Activated gamma-delta T cell (primary cell): Measurements from ENCODE around the gene KRT75.
"Not testable (repeated sequence)": the region's sequence is repeated elsewhere in the genome, so short reads cannot be mapped to it uniquely, and the experiment has no call there.

Experiments used
- DNase-seq: peaks from one replicate; lab custom pipeline; 2025; lab: John Stamatoyannopoulos, UW

The KRT75 gene

DNA sequence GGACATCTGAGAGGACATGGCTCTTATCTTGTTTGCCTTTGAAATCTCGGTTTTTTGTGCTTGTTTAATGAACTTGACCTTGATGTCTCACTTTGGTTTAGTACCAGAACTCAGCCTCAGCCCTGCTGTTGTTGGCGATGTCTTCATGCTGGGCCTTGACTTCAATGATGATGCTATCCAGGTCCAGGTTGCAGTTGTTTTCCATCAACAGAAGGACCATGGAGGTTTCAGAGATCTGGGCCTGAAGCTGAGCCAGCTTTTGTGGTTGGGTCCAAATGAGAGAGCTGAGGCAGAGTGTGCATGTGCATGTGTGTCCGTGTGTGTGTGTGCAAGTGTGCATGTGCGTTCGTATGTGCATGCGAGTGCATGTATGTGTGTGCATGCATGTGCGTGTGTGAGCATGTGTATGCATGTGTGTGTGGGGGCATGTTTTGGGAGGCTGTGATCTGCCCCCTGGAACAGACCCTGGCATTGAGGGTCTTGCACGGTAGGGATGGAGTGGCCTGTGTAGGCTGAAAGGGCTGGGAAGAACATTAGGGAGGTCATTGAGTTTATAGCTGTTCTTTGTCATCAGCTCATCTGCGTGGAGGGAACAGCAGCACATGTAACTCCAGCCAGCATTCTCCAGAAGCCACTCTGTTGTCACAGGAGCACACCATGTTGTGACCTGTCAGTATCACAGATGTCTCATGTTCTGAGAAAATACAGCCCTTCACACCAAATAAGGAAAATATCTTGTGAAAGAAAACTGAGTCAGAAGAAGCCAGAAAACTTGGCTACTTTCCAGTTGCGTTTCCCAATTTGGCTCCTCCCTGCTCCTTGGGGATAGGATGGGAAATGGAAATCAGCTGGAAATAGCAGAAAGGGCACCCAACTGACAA, 18.1 kb downstream of the KRT75 start:
- no peak for DNase-seq

DNA sequence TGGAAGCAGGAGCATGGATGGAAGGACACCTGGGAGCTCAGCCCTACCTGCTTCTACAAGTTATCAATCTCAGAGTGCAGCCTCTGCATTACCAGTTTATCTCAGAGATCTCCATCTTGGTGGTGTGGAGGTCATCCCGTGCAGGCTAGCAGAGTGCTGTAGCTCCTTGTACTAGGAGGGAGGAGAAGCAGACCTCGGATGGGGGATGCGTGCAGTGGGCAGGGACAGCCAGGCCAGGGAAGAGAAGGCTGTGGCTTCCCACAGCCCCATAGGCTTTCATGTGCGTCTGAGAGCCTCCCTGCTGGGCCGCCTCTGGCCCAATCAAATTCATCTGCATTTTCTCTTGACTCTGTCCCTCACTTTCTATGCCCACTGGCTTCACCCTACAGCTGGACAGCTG, 19.2 kb downstream of the KRT75 start:
- no peak for DNase-seq

DNA sequence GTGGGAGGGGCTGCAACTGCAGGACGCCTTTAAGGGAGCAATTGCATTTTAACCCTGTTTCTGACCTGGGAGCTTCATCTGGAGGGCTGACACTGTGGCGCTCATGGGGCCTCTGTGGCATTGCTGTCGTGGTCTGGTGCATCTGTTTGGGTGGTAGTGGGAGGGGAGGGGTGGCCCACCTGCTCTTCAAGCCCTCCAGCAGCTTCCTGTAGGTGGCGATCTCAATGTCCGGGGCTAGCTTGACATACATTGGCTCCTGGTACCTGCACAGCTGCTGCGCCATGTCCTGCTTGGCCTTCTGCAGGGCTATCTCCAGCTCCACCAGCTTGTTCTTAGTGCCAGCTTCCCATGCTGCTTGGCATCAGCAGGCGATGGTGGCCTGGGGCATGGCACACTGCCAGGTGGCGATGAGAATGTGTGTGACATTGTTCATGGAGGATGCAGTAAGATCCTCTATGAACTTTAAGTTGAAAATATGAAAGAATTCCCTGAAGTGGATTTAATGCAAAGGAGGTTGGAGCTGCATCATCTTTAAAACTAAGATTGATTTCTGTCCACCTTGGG, 20.3 kb downstream of the KRT75 start:
- DNase-seq, result no peak

DNA sequence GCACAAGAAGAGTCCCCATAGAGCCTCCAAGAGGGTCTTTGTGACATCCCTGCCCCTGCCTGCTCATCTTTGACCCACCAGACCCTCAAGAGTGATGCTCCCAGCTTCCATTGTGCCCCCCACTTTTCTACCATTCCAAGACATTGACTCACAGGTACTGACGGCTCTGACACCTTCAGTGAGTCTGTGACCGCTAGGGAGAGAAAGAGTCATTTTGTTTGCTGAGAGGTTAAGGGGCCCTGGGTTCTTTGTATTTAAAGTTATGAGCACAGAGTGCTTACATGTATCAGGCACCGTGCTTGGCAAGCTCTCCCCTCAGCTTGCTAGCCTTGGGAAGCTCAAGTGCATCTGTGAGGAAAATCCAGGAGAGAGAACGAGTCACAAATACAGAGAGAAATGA, 21.0 kb downstream of the KRT75 start:
- DNase-seq, result no peak

DNA sequence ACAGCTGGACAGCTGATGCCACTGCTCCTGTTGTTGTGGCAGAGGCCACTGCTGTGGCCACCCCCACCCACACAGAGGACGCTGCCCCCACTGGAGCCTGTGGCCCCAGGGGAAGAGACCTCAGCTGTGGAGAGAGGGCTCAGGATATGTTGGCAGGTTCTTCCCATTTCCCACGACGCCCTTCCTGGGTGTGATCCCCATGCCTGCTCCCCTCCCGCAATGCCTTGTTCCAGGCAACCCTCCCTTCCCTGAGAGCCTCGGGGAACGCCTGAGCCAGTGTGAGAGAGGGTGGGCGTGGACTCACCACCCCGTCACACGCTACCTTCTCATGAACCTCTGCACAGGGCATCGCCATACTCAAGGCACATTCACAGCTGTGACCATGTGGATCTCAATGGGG, 22.4 kb downstream of the KRT75 start:
- no peak for DNase-seq

DNA sequence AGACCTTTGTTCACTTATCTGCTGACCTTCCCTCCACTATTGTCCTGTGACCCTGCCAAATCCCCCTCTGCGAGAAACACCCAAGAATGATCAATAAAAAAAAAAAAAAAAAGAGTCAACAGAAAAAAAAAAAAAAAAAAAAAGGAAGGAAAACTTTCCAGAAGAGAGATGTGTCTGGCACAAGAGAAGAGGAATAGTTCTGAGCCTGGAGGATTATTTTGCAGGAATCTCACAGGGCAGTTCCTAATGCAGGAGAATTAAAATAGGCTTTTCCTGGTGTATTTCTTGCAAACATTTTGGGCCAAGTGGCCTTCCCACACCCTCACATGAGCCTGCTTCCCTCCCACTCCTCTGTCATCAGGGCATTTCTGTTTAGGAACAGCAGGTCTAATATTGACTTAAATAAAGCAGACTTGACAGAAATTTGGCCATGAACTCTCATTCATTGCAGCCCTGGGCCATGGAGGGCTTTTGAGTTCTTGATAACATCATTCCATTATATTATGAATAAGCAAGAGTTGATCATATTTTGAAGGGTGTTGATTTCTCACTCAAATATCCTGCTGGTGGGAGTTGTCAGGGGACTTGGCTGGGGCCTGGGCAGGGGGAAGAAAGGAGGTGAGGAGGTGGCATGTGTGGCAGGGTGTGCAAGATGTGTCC, 23.5 kb downstream of the KRT75 start:
- DNase-seq, result not testable (repeated sequence)

DNA sequence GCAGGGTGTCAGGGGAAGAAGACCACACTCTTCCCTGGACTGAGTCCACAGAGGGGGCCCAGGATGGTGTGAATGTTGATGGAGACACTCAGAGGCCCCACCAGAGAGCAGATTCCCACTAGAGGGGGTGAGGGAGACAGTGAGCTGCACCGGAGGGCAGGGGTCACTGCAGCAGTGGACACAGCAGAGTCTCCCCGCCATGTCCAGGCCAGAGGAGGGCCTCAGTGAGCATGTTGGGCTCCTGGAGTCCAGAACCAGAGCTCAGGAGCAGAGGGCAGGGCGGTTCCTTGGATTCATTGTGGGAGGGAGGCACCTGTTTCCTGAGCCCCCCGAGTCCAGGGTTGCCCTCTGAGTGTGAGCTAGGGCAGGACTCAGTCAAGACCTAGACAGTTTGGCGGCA, 26.3 kb downstream of the KRT75 start:
- DNase-seq, result no peak

DNA sequence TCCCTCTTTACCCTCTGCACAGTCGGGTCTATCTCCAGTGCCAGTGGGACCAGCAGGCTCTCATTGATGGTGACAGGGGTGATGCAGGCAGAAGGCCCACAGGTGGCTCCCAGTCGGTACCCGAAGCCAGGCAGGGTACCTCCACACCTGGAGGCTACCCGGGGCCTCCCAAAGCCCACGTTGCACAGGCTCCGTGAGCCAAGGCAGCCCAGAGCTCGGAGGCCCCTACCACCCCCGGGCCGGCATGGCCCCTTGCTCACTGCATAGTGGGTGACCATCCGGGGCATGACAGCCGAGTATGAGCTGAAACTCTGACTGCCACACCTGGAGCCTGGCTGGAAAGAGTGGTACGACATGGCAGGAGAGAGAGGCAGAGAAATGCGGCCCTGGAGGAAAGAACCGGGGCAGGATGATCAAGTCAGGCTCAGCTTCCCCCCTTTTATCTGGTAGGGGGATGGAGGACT, 28.2 kb downstream of the KRT75 start, which contains the start of gene KRT82:
KRT82 (minus strand) TSS at position 414 of the 464 bp plus-strand sequence; CDS start at position 356, 58 bp downstream.
- no peak for DNase-seq

DNA sequence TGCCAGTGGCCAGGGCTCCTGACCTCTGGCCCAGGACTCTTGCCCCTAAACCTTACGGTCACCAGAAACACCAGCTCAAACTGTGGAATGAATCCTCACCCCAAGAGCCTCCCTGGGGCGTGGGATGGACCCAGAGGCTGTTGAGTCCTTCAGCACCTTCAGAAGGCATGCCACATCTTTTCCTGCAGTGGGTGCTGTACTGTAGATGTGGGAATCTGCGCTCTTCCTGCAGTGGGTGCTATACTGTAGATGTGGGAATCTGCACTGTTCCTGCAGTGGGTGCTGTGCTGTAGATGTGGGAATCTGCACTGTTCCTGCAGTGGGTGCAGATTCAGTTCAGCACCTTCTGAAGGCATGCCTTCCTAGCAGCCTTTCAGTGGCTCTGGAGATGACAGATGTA, 29.2 kb downstream of the KRT75 start:
- DNase-seq, result no peak

DNA sequence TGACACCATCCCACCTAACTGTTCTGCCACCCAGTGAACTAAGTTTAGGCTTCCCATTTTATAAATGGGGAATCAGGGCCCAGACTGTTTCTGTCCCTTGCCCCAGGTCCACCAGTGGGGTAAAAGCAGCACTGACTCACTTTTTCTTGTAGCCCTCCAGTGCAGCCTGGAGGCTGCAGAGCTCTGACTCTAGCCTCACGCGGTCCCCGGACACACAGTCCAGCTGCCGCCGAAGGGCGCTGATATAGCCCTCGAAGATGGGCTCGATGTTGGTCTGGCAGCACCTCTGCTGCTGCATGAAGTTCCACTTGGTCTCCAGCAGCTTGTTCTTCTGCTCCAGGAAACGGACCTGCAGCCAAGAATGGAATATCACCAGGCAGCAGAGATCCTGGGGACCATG, 30.6 kb downstream of the KRT75 start:
- DNase-seq, result no peak

DNA sequence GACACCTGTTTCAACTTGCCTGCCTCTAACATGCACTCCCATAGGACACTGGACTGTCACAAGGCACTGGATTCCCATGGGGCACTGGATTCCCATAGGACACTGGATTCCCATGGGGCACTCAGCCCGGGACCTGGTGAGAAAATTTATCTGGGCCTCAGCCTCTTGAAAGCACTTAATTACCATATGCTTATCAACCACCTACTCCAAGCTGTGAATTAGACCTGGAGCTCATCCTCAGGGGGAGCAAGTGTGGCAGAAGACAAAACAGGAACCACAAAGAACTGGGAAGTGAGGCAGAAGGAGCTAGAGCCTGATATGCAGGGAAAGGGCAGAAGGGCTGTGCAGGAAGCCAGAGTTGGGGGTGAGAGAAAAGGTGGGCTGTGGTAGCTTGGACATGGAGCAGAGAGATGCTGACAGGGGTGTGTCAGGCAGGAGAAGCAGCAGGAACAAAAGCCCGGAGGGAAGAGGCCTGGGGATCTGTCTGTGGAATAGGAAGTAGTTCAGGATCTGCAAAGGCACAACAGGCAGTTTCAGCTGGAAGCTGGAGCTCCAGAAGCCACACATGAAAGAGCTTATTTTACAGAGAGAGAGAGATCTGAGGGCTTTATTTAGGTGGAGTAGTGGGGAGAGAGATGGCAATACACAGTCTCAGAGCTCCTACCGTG, 31.2 kb downstream of the KRT75 start:
- no peak for DNase-seq

DNA sequence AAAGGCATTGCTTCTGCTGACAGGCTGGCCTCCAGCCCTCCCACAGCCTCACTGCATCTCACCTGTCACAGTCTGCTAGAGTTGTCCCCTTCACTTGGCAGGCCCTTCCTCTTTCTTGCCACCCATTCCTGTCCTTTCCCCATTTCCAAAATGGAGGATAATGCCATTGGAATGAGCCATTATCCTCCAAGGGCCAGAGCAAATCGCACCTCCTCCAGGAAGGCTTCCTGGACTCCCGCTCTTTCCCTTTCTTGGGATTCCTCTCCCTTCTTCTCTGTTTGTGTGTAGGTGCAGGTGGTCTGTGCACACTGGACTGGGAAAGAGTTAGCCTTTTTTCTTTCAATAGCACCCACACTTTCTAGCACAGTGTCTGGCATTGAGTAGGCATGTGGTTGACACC, 31.8 kb downstream of the KRT75 start:
- DNase-seq, result no peak

DNA sequence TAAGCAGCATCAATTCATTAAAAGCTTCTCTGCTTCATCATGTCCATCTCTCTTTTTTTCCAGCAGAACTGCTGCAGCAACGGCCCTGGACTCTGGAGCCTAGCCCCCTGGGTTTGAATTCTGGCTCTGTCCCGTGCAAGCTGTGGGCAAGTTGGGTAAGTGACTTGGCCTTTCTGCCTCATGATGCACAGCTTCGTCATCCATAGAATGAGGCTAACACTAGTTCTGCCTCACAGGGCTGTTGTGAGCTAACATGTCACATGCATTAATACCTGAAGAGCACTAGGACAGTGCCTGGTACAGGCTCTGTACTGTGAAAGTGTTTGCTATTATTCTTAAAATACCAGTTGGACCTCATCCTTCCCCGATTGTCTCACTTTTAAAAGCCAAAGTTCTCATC, 32.2 kb downstream of the KRT75 start:
- DNase-seq, result no peak

DNA sequence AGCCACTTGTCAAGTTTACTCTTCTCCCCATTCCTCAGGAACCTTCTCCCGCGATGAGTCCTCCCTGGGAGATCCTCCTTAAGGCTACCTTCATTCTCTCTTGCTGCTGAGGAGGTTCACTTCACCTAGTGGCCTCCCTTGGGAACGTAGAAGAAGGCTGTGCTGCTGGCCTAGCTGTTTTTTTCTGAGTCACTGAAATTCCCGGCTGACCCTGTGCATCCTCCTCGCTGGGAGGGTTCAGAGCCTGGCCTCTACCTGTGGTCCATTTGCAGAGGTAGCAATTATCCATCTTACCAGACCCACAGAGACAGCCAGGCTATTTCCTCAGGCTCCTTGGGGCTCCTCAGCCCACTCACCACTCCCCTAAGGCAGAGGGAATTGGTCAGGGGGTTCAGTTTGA, 32.6 kb downstream of the KRT75 start:
- no peak for DNase-seq

DNA sequence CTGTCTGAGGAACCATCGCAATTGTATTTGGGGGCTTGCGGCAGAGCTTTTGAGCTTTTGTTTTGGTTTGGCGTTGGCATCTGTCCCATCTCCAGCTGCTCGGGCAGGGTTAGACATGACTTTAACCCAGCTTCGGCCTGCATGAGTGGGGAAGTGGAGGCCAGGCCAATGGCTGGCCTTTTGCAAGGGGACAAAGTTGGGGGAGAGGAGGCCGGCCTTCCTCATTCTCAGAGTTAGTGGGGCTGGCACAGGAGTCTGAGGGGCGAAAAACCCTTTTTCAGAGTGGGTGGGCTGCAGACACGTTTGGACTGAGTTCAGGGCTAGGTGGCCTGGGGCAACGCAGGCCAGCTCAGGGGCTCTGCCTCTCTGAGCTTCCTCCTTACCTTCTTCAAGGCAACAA, 33.3 kb downstream of the KRT75 start:
- no peak for DNase-seq

DNA sequence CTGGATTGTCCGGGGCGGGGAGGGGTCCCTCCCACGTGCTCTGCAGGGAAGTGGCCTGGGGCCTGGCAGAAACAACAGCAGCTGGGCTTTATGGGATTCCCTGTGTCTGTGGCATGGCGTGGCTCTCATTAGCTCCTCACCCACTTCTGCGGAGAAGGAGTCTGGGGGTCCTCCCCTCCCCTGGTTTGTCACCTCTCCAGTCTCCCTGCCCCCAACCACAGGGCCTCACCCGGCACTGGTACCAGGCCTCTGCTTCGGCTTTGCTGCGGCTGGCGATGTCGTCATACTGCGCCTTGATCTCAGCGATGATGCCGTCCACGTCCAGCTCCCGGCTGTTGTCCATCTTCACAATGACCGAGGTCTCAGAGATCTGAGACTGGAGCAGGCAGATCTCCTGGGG, 34.4 kb downstream of the KRT75 start:
- DNase-seq, result no peak

DNA sequence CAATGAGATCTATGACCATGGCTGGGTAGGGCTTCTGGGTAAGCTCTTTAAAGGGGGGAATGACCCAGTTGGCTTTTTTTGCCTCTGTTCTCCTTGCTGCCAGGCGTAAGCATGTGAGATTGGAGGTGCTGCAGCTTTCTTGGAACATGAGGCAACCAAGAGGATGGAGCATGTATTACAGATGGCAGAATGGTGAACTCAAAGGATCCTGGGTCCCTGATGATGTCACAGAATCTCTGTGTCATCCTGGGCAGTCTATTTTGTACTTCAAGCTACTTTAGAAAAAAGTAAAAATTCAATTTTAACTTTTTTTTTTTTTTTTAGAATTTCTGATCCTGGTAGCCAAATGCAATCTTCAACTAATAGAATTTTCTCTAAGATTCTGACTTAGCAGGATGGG, 36.0 kb downstream of the KRT75 start:
- no peak for DNase-seq

DNA sequence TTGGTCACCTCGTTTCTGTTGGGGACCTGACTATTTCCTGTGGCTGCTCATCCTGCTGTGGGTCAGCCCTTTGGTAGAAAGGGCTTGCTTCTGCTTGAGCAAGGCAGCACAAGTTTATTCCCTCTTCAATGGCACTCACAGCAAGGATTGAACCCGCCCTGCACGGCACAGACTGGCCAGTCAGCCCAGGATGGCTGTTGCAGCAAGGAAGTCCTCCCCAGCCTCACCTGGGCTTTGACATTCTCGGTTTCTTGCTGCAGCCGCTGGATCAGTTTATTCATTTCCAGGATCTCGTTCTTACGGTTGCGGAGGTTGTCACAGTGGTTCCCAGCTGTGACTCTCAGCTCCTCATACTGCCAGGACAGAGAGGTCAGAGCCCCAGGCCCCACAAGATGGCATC, 37.5 kb downstream of the KRT75 start:
- no peak for DNase-seq

DNA sequence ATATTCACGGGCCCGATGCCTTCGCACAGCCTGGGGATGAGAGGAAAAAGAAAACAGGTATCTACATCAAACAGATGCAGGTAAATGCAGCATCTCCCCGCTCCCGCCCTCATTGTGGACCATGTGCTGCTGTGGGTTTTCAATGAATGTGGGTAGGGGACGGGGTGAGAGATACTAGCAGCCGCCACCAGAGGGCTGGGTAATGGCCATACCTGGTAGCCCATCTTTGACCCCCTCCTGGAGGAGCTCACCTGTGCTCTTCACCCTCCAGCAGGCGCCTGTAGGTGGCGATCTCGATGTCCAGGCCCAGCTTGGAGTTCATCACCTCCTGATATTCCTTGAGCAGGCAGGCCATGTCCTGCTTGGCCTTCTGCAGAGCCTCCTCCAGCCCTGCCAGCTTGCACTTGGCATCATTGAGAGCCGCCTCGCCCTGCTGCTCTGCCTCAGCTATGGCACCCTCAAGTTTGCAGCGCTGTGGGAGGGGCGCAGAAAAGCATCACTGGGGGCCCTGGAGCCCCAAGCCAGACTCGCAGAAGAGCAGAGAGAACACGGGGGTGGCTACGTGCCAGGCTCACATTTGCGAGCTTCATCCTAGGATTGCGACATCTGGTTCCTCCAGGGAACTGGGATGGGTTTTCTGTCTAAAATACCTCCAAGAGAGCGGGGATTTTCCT, 38.3 kb downstream of the KRT75 start:
- no peak for DNase-seq

DNA sequence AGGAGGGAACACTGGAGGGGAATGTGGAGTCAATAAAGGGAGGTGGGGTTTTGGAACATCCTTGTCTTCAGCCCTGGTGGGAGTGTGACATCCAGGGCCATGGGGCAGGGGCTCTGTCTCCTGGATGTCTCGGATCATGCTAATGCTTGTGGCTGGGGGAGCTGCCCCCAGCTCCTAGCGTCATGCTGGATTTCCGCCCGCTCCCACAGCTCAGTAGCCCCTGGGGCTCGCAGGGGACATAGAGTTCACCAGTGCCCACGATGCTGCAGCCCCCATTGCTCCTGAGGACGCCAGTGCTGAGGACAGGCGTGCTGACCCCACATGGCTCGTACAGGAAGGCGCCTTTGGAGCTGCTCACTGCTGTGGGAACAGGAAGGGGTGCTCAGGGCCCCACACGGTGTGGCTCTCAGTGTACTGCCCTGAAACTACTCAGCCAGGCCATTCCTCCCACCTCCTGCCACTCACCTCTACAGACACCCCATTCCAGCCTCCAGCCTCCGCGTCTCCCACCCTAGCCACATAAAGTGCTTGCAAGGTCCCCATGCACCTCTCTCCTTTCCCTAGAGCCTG, 39.2 kb downstream of the KRT75 start:
- DNase-seq, result no peak

DNA sequence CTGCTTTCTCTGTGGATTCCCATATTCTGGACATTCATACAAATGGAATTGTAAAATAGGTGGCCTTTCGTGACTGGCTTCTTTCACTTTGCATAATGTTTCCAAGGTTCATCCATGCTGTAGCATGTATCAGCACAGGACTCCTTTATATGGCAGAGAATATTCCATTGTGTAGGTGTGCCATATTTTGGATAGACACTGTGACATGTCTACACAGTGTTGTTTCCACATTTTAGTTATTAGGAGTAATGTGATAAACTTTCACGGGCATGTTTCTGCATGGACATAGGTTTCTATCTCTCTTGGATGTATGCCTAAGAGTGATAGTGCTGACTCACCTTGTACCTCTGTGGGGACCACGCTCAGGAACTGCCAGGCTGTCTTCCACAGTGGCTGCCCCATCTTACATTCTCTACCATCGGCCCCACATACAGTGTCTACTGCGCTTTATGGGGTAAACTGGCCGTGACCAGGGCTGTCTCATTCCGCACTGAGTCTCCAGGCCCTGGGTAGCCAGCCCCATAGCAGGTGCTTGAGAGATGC, 41.6 kb downstream of the KRT75 start:
- DNase-seq, result no peak
